ENCODE data around the gene LINGO1. TPM values are rescaled to one million over a fixed set of nuclear protein-coding genes. Genes with fewer than 3 reads are reported as not detected.

Gene LINGO1
- total and polyA plus RNA-seq, 2 donors (not counting 3 experiments of a cell fraction or from before 2014, with no cell fraction given), result 0.15 to 0.33 TPM

DNA sequence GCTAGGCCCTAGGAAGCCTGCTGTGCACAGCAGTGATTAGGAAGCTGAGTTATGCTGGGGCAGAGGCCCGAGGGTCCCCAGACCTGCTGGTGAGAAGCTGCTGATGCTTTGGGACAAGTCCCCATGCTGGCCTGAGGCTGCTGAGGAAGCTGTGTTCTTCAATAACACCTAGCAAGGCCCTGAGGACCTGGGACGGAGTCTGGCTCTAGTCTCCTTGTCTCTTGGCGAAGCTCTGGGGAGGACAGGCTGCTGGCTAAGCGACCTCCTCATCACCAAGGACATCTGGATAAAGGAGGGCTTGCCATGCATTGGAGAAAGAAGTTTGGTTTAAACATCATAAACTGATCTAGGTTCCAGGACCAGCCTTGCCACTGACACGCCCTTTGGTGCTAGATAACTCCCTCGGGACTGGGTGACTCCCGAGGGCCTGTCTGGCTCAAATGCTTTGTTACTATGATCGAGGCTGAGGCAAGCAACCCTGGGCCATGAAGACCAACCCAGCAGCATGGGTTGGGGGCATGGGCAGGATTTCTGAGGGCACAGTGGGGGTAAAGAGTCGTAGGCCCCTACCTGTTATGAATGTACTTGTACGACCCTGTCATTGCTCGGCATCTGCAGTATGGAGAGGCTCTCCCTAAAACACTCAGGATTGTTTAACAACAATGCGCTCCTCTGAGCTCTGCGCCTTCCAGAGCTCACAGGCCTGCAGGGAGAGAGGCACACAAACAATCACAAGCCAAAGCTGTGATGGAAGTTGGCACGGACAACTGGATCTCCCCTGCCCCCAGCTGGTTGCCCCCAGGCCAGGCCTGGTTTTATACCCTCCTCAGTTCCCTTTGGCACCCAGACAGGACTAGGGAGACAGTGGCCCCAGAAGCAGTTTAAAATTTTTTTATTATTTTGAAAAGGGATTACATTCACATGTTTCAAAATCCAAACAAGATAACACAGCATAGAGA lies 64.4 kb downstream of the LINGO1 start:
- Histone ChIP-seq H3K9me3 (replicated peaks; ENCODE audit: control insufficient read depth, insufficient read depth, low read length) (no peaks in the 10 kb centered on the region), H3K9me1 (replicated peaks; ENCODE audit: control insufficient read depth, extremely low read depth, insufficient read depth, low read length) (no peaks in the 10 kb centered on the region), H3K4me1 (ENCODE audit: control insufficient read depth, extremely low read depth, insufficient read depth, low read length) (no peaks in the 10 kb centered on the region), H3K27me3 (ENCODE audit: control insufficient read depth in 2 of 2, insufficient read depth in 2 of 2, low read length in 2 of 2) (no peaks in the 10 kb centered on the region), H3K79me2 (ENCODE audit: control insufficient read depth, insufficient read depth, low read length) (no peaks in the 10 kb centered on the region), H4K20me1 (replicated peaks; ENCODE audit: control insufficient read depth, extremely low read depth, insufficient read depth, low read length) (no peaks in the 10 kb centered on the region), H2AFZ (ENCODE audit: low read depth, low read length) (no peak overlapping the region), H3K4me3 (replicated peaks in 1 of 3; ENCODE audit: insufficient read depth in 1 of 3, low read depth in 1 of 3, low read length in 3 of 3) (no peak overlapping the region), H3K9ac (replicated peaks; ENCODE audit: extremely low read depth, insufficient read depth, low read length) (no peak overlapping the region), H3K36me3 (ENCODE audit: control insufficient read depth in 2 of 2, extremely low read depth in 1 of 2, insufficient read depth in 2 of 2, low read length in 2 of 2) (no peaks in the 10 kb centered on the region), H3K4me2 (ENCODE audit: insufficient read depth, low read length) (no peak overlapping the region), H3K27ac (ENCODE audit: insufficient read depth, low read depth, low read length) (no peak overlapping the region)
- no peak for DNase-seq (ENCODE audit: low read depth, low spot score)
- ChIA-PET POLR2A (no interaction called here), CTCF (interaction anchor here (1.5 kb wide), 1 partner anchor 25 kb away, joined by 8 read pairs; no protein-coding TSS in a partner anchor)
- no TSS peak for BruUV-seq (replicated peaks)
- FAIRE-seq, result no peak
- intact Hi-C loops (cut with micrococcal nuclease), result no loop called here
- dilution Hi-C loops (cut with MboI; ENCODE audit: extremely low pct_ligation_motif_present, low sequenced_read_pairs), result no loop called here
- TF ChIP-seq FOS (IDR thresholded peaks at IDR 0.05; ENCODE audit: borderline replicate concordance, insufficient read depth, low read length) (no peak), JUN (IDR thresholded peaks at IDR 0.05; ENCODE audit: borderline replicate concordance, insufficient read depth, insufficient read length, low read depth) (no peak), POLR2AphosphoS5 (IDR thresholded peaks at IDR 0.05; ENCODE audit: insufficient read depth, low read depth, low read length) (no peak), GATA2 (IDR thresholded peaks at IDR 0.05; ENCODE audit: insufficient read depth, insufficient read length, low read depth, low read length) (no peak), EZH2 (IDR thresholded peaks at IDR 0.05; ENCODE audit: borderline replicate concordance, low read depth, low read length, severe bottlenecking) (no peak)
- TF ChIP-seq, protein P1, sequence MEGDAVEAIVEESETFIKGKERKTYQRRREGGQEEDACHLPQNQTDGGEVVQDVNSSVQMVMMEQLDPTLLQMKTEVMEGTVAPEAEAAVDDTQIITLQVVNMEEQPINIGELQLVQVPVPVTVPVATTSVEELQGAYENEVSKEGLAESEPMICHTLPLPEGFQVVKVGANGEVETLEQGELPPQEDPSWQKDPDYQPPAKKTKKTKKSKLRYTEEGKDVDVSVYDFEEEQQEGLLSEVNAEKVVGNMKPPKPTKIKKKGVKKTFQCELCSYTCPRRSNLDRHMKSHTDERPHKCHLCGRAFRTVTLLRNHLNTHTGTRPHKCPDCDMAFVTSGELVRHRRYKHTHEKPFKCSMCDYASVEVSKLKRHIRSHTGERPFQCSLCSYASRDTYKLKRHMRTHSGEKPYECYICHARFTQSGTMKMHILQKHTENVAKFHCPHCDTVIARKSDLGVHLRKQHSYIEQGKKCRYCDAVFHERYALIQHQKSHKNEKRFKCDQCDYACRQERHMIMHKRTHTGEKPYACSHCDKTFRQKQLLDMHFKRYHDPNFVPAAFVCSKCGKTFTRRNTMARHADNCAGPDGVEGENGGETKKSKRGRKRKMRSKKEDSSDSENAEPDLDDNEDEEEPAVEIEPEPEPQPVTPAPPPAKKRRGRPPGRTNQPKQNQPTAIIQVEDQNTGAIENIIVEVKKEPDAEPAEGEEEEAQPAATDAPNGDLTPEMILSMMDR (IDR thresholded peaks at IDR 0.05; ENCODE audit: extremely low read depth in 1 of 2, insufficient read depth in 1 of 2, low read depth in 1 of 2, low read length in 2 of 2), result no peak

All from endothelial cell of umbilical vein (primary cell).